Activated CD8-positive, alpha-beta memory T cell treated with anti-CD3 and anti-CD28 coated beads, Interleukin-2, amount 50 U/mL, for 4 hours (primary cell): ENCODE results near the gene TMEM108.

ENCODE experiments used
- DNase-seq: peaks from one replicate; pipeline ENCODE4 v3.0.0-alpha.2; 2020

TMEM108 gene

GRCh38 chr3:133283958-133284807 is 246.0 kb downstream of the TMEM108 start:
- DNase-seq: no peak

- DNase-seq: no peak
These were observed 251.1 kb downstream of the TMEM108 start for GRCh38 chr3:133289322-133289721.

GRCh38 chr3:133292296-133292695 is 254.1 kb downstream of the TMEM108 start:
- no peak for DNase-seq

GRCh38 chr3:133293397-133294110 is 255.4 kb downstream of the TMEM108 start:
- DNase-seq: no peak

- DNase-seq: no peak
These were observed 256.1 kb downstream of the TMEM108 start for GRCh38 chr3:133294253-133294652.

GRCh38 chr3:133295199-133295901 is 257.2 kb downstream of the TMEM108 start:
- no peak for DNase-seq

GRCh38 chr3:133295944-133296917 is 258.0 kb downstream of the TMEM108 start:
- no peak for DNase-seq

- no peak for DNase-seq
These were observed 258.8 kb downstream of the TMEM108 start for GRCh38 chr3:133296981-133297380.

GRCh38 chr3:133300102-133300501 is 261.9 kb downstream of the TMEM108 start:
- no peak for DNase-seq

GRCh38 chr3:133301194-133301593 is 263.0 kb downstream of the TMEM108 start:
- DNase-seq: no peak

- DNase-seq: no peak
These were observed 263.5 kb downstream of the TMEM108 start for GRCh38 chr3:133301731-133302130.

- no peak for DNase-seq
These were observed 265.2 kb downstream of the TMEM108 start for GRCh38 chr3:133303430-133303829.

- DNase-seq: no peak
These were observed 279.7 kb downstream of the TMEM108 start for GRCh38 chr3:133317866-133318265.

- no peak for DNase-seq
These were observed 290.2 kb downstream of the TMEM108 start for GRCh38 chr3:133328373-133328772.

GRCh38 chr3:133329626-133330025 is 291.4 kb downstream of the TMEM108 start:
- no peak for DNase-seq

- no peak for DNase-seq
These were observed 291.9 kb downstream of the TMEM108 start for GRCh38 chr3:133330065-133330464.

- no peak for DNase-seq
These were observed 292.3 kb downstream of the TMEM108 start for GRCh38 chr3:133330522-133330921.

GRCh38 chr3:133354721-133355120 is 316.5 kb downstream of the TMEM108 start:
- DNase-seq: no peak

GRCh38 chr3:133360476-133360875 is 322.3 kb downstream of the TMEM108 start:
- DNase-seq: no peak

- no peak for DNase-seq
These were observed 322.8 kb downstream of the TMEM108 start for GRCh38 chr3:133361011-133361410.

GRCh38 chr3:133361435-133361834 is 323.2 kb downstream of the TMEM108 start:
- no peak for DNase-seq

GRCh38 chr3:133362539-133362938 is 324.3 kb downstream of the TMEM108 start:
- DNase-seq: no peak
